ENCODE measurements around the gene NRIP1.
"Not testable (repeated sequence)": the region's sequence is repeated elsewhere in the genome, so short reads cannot be mapped to it uniquely, and the experiment has no call there.

The NRIP1 gene

DNA sequence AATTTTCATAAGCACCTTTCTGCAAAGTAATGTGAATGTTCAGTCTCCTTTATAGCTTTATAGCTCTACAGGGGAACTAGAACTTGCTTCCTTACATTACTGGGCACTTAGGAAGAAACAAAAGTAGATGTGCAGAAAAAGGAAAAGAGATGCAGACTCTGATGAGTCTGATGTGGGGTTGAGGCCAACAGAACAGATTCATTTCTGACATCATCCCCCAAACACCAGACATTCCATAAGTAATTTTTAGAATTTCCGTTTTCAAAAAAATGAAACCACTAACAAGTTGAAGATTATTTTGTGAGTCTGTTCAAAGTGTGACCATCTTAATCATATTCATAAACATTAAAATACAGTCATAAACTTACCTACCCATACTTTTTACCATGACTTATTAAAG, 96.0 kb downstream of the NRIP1 start:
- DNase-seq = no peak

DNA sequence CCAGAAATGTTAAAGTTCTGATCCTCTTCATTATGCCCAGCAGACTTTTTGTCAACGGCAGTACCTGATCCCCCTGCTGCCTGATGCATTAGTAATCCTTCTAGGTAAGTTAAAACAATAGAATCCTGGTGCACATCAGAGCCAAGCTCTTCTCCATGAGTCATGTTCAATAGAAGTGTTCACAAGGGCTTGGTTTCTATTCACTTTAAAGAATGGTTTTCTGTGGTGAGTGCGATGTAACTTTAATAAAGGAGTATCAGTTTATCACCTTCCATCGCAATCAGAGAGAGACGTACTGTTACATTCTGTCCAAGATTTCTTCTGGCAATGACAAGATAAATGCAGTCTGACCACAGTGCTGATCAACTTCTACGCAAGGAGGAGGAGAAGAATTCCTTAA, 96.8 kb downstream of the NRIP1 start:
- DNase-seq = no peak

DNA sequence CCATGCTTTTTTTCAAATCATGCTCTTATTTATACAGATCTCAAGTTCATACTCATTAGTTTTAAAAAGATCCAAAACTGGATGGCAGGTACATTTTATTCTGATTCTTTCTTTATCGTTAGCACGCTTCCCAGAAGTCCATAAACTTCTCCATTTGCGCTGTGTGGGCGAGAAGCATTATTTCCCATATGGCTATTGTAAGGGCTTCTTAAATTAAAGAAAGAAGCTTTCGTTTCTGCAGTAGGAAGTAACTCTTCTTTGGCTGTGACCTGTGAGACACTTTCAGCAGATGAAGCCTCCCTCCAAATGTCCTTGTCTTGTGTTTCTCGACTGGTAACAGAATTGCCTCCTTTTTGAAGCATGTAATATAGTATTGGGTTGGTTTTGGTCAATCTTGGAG, 100.2 kb downstream of the NRIP1 start:
- DNase-seq = no peak

GRCh38 chr21:14962217-14962616, 102.6 kb downstream of the NRIP1 start:
- no peak for DNase-seq

GRCh38 chr21:14961502-14961901, 103.3 kb downstream of the NRIP1 start:
- DNase-seq = no peak

DNA sequence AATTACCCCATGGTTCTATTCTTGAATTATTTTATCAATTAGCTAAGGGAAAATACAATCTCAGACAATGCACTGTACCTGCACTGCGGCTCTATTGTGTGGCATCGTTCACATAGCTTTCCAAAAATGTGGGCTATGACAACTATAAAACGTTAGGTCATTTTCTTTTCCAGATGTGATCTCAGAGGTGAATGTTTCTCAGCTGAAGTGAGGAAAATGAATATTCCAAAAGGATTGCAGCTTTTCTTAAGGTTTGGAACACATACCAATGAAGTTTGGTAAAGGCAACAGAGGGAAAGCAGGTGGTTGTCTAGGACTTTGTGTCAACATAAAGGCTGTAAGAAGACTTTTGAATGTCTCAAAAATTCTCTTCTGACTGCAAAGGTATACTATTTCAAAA, 105.5 kb downstream of the NRIP1 start:
- DNase-seq = no peak

DNA sequence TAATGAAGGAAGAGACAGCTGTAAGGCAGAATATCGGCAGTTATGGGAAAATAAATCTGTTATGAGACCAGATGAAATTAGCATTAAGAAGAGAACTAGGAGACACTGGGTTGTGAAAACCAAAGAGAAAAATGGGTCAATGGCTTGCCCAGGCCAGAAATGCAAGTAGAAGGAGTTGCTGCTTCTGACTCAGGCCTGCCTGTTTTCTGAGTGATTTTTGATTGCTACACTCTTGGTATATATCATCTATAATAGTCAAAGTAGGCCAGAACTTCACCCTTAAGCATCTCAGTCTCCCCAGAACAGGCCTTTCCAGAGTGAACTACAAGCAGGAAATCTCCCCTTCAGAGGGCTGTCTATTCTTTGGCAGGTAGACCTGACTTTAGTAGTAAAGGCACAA, 107.0 kb downstream of the NRIP1 start:
- DNase-seq = no peak

GRCh38 chr21:14956807-14957206, 108.0 kb downstream of the NRIP1 start:
- no peak for DNase-seq

DNA sequence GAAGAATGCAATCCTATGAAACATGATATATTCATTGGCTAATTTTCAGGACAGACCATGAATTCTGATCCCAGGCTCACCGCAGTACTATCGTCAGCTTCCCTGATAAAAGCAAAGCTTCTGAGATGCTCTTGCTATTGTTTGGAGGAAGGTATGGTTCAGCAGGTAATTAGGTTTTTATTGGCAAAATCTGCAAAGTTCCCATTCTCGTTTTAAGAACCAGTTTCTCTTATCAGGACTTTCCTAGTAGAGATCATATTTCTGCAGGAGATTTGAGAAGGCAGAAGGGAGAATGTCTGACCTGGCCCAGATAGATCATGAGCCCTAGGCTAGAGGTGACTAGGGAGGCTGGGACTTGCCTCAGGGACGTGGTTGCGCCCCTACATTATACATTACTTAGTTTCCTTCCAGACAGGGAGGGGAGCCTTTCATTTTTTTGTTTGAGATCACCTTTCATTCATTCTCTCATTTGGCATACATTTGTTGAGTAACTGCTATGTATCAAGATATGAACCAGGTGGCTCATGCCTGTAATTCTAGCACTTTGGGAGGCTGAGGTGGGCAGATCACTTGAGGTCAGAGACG, 108.8 kb downstream of the NRIP1 start:
- DNase-seq = no peak

- DNase-seq = no peak
Measured at GRCh38 chr21:14952916-14953315, 111.9 kb downstream of the NRIP1 start.

GRCh38 chr21:14949603-14950002, 115.2 kb downstream of the NRIP1 start:
- DNase-seq = no peak

DNA sequence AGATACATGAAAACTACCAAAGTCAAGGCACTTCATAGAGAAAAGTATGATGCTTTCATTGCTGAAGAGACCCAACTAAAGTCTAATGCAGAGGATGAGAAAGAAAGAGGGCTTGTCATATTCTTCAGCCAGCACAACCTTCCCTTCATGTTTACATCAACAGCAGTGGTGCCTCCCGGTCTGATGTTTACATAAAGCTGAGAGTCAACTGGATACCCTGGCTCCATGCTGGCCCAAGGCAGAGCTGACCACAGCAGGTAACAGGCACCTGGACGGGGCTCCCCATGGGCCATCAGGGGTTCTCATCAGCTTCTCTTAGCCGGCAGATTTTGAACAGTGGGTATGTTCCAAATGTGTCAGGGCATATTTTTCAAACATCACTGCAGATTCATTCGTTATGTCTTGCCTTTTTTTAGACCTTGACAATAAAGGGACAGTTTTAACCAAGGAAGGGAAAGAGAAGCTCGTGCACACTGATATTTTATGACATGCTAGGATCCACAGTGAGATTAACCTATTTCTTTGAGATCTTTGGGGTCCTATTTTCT, 117.1 kb downstream of the NRIP1 start:
- DNase-seq = no peak

GRCh38 chr21:14945176-14945575, 119.6 kb downstream of the NRIP1 start:
- DNase-seq = no peak

GRCh38 chr21:14943616-14944015, 121.2 kb downstream of the NRIP1 start:
- no peak for DNase-seq

- DNase-seq = no peak
Measured at GRCh38 chr21:14942801-14943490, 121.9 kb downstream of the NRIP1 start.

DNA sequence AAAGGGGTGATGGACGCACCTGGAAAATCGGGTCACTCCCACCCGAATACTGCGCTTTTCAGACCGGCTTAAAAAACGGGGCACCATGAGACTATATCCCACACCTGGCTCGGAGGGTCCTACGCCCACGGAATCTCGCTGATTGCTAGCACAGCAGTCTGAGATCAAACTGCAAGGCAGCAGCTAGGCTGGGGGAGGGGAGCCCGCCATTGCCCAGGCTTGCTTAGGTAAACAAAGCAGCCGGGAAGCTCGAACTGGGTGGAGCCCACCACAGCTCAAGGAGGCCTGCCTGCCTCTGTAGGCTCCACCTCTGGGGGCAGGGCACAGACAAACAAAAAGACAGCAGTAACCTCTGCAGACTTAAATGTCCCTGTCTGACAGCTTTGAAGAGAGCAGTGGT, 137.5 kb downstream of the NRIP1 start:
- DNase-seq = not testable (repeated sequence)

DNA sequence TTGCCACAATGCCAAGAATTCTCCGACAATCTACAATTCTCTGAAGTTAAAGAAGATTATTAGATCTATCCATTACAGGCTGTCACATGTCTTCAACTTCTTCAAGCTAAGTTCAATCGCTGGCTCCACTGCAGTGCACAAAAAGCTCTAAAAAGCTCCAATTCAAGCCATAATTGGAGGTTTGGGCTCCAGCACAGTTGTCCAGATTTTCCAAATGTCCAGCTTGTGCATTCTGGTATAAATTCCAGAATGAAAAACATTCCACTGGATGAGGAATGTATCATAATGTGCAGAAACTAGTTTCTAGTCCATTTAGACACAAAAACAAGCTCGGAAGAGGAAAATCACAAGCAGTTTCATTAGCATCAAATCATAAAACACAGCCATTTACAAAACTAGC, 138.6 kb downstream of the NRIP1 start:
- DNase-seq = no peak

GRCh38 chr21:14923468-14923867, 141.3 kb downstream of the NRIP1 start:
- DNase-seq = no peak

DNA sequence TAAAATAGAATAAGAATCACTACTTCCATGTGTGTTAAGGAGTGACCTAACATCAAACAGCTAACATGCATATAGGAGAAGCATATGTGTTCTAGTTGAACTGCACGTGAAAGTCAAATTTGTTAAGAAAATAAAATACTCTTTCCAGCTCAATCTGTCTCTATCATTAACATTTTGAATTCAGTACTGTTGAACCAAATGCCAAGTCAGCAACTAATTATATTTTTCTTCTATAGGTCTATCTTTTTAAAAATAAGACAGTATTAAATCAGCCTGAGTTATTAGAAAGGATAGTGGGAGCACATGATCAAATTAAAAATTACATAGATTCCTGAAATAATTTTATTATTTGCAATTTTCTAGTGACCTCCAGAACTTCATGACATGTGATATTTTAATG, 141.8 kb downstream of the NRIP1 start:
- no peak for DNase-seq

- DNase-seq = no peak
Measured at GRCh38 chr21:14918527-14918926, 146.3 kb downstream of the NRIP1 start.

DNA sequence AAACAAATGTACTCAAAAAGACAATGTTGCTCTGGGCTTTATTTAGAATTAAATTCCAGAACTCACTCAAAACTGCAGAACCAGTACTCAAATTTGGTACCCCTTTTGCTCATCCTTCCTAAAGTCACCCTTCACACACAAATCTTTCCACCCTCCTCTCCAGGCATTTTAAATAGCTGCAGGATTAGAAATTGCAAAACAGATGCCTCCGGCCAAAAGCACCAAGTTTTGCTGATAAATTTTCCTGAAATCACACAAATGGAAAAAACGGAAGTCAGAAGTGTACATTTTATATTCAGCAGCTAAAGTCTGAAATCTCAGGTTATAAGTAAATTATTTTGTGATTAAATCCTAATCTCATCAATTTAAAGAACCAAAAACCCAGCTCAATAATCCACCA, 147.0 kb downstream of the NRIP1 start:
- DNase-seq = no peak

DNA sequence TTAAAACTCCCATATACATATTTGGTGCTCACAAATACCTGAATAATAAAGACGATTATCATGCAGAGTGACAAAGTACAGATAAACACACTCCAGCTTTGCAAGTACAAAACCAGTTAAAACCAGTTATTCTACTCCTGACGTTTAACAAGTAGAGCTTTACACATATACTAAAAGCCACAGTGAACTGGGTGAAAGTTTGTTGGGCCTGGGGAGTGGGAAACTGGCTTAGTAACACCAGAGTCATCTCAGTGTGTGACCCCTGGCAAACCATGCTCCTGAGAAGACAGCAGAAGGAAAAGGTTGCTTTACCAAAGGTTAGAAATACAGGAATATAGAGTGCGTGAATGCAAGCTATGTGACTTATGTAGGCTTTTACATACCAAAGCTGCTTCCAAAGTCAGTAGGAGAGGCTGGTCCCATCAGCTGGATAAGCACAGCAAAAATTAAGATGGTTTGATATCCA, 148.1 kb downstream of the NRIP1 start:
- DNase-seq = no peak

DNA sequence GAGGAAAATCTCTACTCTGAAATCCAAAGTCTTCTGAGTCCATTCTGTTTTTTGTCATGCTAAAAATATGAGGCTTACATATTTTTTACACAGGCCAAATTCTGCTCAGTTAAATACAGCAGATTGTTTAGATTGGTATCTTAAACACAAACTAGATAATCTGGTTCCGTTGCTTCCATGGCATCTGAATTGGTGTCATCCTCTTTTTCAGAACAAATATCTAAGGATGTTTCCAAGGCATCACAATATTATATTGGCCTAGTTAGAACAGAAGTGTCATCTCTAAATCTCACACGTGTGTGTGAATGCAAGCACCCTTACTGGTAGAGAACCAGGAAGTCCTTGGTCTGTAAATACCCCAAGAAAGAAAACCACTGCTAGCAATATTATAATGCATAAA, 151.2 kb downstream of the NRIP1 start:
- DNase-seq = no peak

- no peak for DNase-seq
Measured at GRCh38 chr21:14911351-14911750, 153.4 kb downstream of the NRIP1 start.
